ENCODE data around the gene ZNF511.

Gene ZNF511

GRCh38 chr10:133293810-133294119, 14.9 kb upstream of the ZNF511 start:
- DNase-seq: no peak

GRCh38 chr10:133294189-133294588, 14.5 kb upstream of the ZNF511 start:
- DNase-seq: no peak

- no peak for DNase-seq
Measured at GRCh38 chr10:133295426-133296320, 13.0 kb upstream of the ZNF511 start.

- no peak for DNase-seq
Measured at GRCh38 chr10:133297504-133297903, 11.2 kb upstream of the ZNF511 start.

GRCh38 chr10:133298466-133298865, 10.2 kb upstream of the ZNF511 start:
- DNase-seq: no peak

GRCh38 chr10:133299224-133299623, 9.5 kb upstream of the ZNF511 start:
- no peak for DNase-seq

GRCh38 chr10:133299738-133300137, 9.0 kb upstream of the ZNF511 start:
- DNase-seq: no peak

- no peak for DNase-seq
Measured at GRCh38 chr10:133302230-133302629, 6.5 kb upstream of the ZNF511 start.

GRCh38 chr10:133303206-133303605, 5.5 kb upstream of the ZNF511 start:
- no peak for DNase-seq

GRCh38 chr10:133306097-133306476, 2.6 kb upstream of the ZNF511 start:
- DNase-seq: no peak

GRCh38 chr10:133306941-133307379, 1.8 kb upstream of the ZNF511 start:
- no peak for DNase-seq

GRCh38 chr10:133307776-133308420, 816 bp upstream of the ZNF511 start:
- peak; percentile 67 to 84 for DNase-seq

GRCh38 chr10:133309100-133309719, 496 bp downstream of the ZNF511 start:
- peak in 1 of 2 experiments; percentile 84 for DNase-seq

GRCh38 chr10:133309720-133310398, 1.1 kb downstream of the ZNF511 start:
- no peak for DNase-seq

GRCh38 chr10:133310399-133310755, 1.7 kb downstream of the ZNF511 start:
- no peak for DNase-seq

- DNase-seq: no peak
Measured at GRCh38 chr10:133310789-133311188, 2.1 kb downstream of the ZNF511 start.

- DNase-seq: no peak
Measured at GRCh38 chr10:133311570-133311969, 2.9 kb downstream of the ZNF511 start.

GRCh38 chr10:133312016-133312768, 3.5 kb downstream of the ZNF511 start:
- DNase-seq: no peak

GRCh38 chr10:133312769-133313145, 4.0 kb downstream of the ZNF511 start:
- no peak for DNase-seq

GRCh38 chr10:133313192-133313591, 4.5 kb downstream of the ZNF511 start:
- no peak for DNase-seq

GRCh38 chr10:133314911-133315310, 6.2 kb downstream of the ZNF511 start:
- DNase-seq: no peak

- DNase-seq: no peak
Measured at GRCh38 chr10:133315847-133316246, 7.1 kb downstream of the ZNF511 start.

- DNase-seq: no peak
Measured at GRCh38 chr10:133316266-133316665, 7.6 kb downstream of the ZNF511 start.
